ENCODE measurements around the gene NUDC. TPM values are rescaled to one million over a fixed set of nuclear protein-coding genes. Genes with fewer than 3 reads are reported as not detected.
A peak's percentile ranks its signal among the peaks of the same experiment; 100 is the strongest.

NUDC gene
- total and polyA plus RNA-seq, 9 of the 15 experiments (the other 6 are each of a cell fraction or from before 2014, with no cell fraction given) = 9.8 to 234 (median 149) TPM

DNA sequence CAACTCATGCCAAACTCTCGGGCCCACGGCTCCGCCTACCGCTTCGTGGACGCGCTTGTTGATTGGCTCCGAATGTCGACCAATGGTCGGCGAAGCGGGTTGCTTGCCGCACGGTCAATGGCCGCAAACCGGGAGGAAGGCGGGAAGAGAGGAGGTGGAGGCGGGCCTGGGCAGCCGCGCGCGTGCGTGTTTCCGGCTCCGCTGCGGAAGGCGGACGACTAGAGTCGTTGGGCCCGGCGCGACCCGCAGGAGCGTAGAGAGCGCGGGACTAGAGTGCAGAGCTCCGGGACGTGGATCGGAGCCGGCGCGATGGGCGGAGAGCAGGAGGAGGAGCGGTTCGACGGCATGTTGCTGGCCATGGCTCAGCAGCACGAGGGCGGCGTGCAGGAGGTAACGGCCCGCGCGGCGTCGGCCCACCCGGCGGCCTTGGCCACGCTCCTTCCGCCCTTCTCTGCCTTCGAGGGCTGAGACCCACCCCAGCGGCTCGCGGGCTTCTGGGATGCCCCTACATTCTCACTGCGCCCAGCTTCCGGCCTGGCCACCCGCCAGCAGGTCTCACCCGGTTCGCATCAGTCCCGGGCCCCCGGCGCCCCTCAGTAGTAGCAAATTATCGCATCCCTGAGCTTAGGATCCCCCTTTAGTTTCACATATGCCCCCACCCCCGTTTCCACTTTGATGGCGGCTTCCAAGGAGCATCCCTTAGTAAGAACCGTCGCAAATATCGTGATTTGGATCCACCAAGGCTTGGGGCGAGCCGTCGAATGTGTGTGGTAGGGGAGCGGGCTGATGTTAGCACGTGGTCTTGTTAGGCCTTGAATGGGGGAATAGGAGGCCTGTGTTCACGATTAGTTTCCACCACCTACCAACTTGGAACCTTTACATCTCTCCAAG lies at the start of gene NUDC (continued):
- TF ChIP-seq, protein P1, sequence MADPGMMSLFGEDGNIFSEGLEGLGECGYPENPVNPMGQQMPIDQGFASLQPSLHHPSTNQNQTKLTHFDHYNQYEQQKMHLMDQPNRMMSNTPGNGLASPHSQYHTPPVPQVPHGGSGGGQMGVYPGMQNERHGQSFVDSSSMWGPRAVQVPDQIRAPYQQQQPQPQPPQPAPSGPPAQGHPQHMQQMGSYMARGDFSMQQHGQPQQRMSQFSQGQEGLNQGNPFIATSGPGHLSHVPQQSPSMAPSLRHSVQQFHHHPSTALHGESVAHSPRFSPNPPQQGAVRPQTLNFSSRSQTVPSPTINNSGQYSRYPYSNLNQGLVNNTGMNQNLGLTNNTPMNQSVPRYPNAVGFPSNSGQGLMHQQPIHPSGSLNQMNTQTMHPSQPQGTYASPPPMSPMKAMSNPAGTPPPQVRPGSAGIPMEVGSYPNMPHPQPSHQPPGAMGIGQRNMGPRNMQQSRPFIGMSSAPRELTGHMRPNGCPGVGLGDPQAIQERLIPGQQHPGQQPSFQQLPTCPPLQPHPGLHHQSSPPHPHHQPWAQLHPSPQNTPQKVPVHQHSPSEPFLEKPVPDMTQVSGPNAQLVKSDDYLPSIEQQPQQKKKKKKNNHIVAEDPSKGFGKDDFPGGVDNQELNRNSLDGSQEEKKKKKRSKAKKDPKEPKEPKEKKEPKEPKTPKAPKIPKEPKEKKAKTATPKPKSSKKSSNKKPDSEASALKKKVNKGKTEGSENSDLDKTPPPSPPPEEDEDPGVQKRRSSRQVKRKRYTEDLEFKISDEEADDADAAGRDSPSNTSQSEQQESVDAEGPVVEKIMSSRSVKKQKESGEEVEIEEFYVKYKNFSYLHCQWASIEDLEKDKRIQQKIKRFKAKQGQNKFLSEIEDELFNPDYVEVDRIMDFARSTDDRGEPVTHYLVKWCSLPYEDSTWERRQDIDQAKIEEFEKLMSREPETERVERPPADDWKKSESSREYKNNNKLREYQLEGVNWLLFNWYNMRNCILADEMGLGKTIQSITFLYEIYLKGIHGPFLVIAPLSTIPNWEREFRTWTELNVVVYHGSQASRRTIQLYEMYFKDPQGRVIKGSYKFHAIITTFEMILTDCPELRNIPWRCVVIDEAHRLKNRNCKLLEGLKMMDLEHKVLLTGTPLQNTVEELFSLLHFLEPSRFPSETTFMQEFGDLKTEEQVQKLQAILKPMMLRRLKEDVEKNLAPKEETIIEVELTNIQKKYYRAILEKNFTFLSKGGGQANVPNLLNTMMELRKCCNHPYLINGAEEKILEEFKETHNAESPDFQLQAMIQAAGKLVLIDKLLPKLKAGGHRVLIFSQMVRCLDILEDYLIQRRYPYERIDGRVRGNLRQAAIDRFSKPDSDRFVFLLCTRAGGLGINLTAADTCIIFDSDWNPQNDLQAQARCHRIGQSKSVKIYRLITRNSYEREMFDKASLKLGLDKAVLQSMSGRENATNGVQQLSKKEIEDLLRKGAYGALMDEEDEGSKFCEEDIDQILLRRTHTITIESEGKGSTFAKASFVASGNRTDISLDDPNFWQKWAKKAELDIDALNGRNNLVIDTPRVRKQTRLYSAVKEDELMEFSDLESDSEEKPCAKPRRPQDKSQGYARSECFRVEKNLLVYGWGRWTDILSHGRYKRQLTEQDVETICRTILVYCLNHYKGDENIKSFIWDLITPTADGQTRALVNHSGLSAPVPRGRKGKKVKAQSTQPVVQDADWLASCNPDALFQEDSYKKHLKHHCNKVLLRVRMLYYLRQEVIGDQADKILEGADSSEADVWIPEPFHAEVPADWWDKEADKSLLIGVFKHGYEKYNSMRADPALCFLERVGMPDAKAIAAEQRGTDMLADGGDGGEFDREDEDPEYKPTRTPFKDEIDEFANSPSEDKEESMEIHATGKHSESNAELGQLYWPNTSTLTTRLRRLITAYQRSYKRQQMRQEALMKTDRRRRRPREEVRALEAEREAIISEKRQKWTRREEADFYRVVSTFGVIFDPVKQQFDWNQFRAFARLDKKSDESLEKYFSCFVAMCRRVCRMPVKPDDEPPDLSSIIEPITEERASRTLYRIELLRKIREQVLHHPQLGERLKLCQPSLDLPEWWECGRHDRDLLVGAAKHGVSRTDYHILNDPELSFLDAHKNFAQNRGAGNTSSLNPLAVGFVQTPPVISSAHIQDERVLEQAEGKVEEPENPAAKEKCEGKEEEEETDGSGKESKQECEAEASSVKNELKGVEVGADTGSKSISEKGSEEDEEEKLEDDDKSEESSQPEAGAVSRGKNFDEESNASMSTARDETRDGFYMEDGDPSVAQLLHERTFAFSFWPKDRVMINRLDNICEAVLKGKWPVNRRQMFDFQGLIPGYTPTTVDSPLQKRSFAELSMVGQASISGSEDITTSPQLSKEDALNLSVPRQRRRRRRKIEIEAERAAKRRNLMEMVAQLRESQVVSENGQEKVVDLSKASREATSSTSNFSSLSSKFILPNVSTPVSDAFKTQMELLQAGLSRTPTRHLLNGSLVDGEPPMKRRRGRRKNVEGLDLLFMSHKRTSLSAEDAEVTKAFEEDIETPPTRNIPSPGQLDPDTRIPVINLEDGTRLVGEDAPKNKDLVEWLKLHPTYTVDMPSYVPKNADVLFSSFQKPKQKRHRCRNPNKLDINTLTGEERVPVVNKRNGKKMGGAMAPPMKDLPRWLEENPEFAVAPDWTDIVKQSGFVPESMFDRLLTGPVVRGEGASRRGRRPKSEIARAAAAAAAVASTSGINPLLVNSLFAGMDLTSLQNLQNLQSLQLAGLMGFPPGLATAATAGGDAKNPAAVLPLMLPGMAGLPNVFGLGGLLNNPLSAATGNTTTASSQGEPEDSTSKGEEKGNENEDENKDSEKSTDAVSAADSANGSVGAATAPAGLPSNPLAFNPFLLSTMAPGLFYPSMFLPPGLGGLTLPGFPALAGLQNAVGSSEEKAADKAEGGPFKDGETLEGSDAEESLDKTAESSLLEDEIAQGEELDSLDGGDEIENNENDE (IDR thresholded peaks at IDR 0.05; ENCODE audit: low read depth, low read length) = no peak
- TF ChIP-seq POLR2H (tag; IDR thresholded peaks at IDR 0.05; ENCODE audit: low read depth) = no peak
- TF ChIP-seq, protein P2, sequence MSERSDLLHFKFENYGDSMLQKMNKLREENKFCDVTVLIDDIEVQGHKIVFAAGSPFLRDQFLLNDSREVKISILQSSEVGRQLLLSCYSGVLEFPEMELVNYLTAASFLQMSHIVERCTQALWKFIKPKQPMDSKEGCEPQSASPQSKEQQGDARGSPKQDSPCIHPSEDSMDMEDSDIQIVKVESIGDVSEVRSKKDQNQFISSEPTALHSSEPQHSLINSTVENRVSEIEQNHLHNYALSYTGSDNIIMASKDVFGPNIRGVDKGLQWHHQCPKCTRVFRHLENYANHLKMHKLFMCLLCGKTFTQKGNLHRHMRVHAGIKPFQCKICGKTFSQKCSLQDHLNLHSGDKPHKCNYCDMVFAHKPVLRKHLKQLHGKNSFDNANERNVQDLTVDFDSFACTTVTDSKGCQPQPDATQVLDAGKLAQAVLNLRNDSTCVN (CRISPR knock-in tag; IDR thresholded peaks at IDR 0.05) = no peak
- no peak for TF ChIP-seq NFIX (CRISPR knock-in tag; IDR thresholded peaks at IDR 0.05; ENCODE audit: low read depth)
- TF ChIP-seq YY1 (IDR thresholded peaks at IDR 0.05; ENCODE audit: borderline replicate concordance in 1 of 3, control insufficient read depth in 1 of 3, extremely low read depth in 1 of 3, insufficient read depth in 3 of 3, insufficient read length in 1 of 3, insufficient replicate concordance in 2 of 3, low read depth in 1 of 3, low read length in 2 of 3) = peak in 1 of 3 experiments; percentile 58
- no peak for TF ChIP-seq HDGF (IDR thresholded peaks at IDR 0.05)
- no peak for TF ChIP-seq TARDBP (IDR thresholded peaks at IDR 0.05)
- TF ChIP-seq, protein P3, sequence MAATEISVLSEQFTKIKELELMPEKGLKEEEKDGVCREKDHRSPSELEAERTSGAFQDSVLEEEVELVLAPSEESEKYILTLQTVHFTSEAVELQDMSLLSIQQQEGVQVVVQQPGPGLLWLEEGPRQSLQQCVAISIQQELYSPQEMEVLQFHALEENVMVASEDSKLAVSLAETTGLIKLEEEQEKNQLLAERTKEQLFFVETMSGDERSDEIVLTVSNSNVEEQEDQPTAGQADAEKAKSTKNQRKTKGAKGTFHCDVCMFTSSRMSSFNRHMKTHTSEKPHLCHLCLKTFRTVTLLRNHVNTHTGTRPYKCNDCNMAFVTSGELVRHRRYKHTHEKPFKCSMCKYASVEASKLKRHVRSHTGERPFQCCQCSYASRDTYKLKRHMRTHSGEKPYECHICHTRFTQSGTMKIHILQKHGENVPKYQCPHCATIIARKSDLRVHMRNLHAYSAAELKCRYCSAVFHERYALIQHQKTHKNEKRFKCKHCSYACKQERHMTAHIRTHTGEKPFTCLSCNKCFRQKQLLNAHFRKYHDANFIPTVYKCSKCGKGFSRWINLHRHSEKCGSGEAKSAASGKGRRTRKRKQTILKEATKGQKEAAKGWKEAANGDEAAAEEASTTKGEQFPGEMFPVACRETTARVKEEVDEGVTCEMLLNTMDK (IDR thresholded peaks at IDR 0.05; ENCODE audit: borderline replicate concordance, insufficient read depth, low read depth, low read length, poor library complexity, severe bottlenecking) = no peak
- TF ChIP-seq RBM14 (IDR thresholded peaks at IDR 0.05; ENCODE audit: borderline replicate concordance, insufficient read depth, low read depth, low read length) = no peak
- TF ChIP-seq NFIC (IDR thresholded peaks at IDR 0.05) = peak; percentile 90
- no peak for TF ChIP-seq MCM3 (IDR thresholded peaks at IDR 0.05)
